HCT116 (cell line): ENCODE measurements around the gene DPYD. TPM values are rescaled to one million over a fixed set of nuclear protein-coding genes. Genes with fewer than 3 reads are reported as not detected.

Source experiments
- ATAC-seq: fragments of 200-7000 bp; cut with Tn5 transposase; 2 replicates; pipeline ENCODE4 v1.9.1; 2020; ENCODE audit warnings: mild to moderate bottlenecking, moderate library complexity
- BruUV-seq: library from RNA; stranded (reverse); fragments of 400-500 nt; replicated peaks from 2 replicates; lab custom pipeline; 2021; lab: Mats Ljungman, UMichigan
- CTCF ChIA-PET: fragments of 300-600 bp; sonication (Branson Sonifier 250); formaldehyde crosslinking; loops from one replicate; lab custom pipeline; 2021; ENCODE audit warnings: antibody characterized with exemption; lab: Charles Lee
- POLR2A ChIA-PET: fragments of 300-600, 350-600 bp; sonication (Branson Sonifier 250); formaldehyde crosslinking; loops from one replicate; lab custom pipeline; 2021; ENCODE audit warnings: antibody characterized with exemption; lab: Charles Lee
- RAD21 ChIA-PET, 2 experiments: fragments of 300-600 bp; sonication (Branson Sonifier 250); formaldehyde crosslinking; loops; one replicate each; lab custom pipeline; 2023; ENCODE audit warnings: low total read pairs in 2 of 2; ENCODE audit not compliant: uncharacterized antibody in 2 of 2, unreplicated experiment in 2 of 2, low non-redundant PET in 1 of 2; lab: Charles Lee
- DNase-seq: peaks from one replicate; pipeline ENCODE4 v3.0.0-alpha.2; 2010; ENCODE audit warnings: low read depth, low spot score
- H2AFZ ChIP-seq: fragments of 200-600 bp; shearing (Covaris generic), sonication (generic); 2 replicates; pipeline ENCODE4 v1.6.1; 2017; ENCODE audit warnings: low read depth, mixed run types, mixed read lengths, antibody characterized with exemption, low read length; ENCODE audit not compliant: poor library complexity, severe bottlenecking
- H3K27ac ChIP-seq: 2 replicates; pipeline ENCODE4 v1.5.1; 2012; ENCODE audit warnings: low read depth, low read length
- H3K27me3 ChIP-seq: fragments of 200-600 bp; sonication (generic); 2 replicates; pipeline ENCODE4 v1.6.1; 2016; ENCODE audit warnings: mixed run types, low read length, mixed read lengths; ENCODE audit not compliant: insufficient read depth
- H3K36me3 ChIP-seq, 2 experiments: fragments of 200-500 bp in 1 of 2; fragments of 200-600 bp in 1 of 2; sonication (Bioruptor generic) in 1 of 2; sonication (generic) in 1 of 2; 2 replicates each; pipeline versions ENCODE4 v1.5.1 to v1.6.1; 2014 to 2016; ENCODE audit warnings: low read length in 2 of 2, inconsistent platforms in 1 of 2, mixed read lengths in 1 of 2, mixed run types in 1 of 2; ENCODE audit not compliant: insufficient read depth in 2 of 2, control insufficient read depth in 1 of 2
- H3K4me1 ChIP-seq, 2 experiments: fragments of 200-600 bp in 1 of 2; sonication (generic) in 1 of 2; 2 replicates each; pipeline versions ENCODE4 v1.5.1 to v1.6.1; 2012 to 2017; ENCODE audit warnings: low read length in 2 of 2, inconsistent platforms in 1 of 2, mild to moderate bottlenecking in 1 of 2, mixed read lengths in 1 of 2, mixed run types in 1 of 2, moderate library complexity in 1 of 2; ENCODE audit not compliant: insufficient read depth in 2 of 2, control insufficient read depth in 1 of 2
- H3K4me2 ChIP-seq: fragments of 200-600 bp; sonication (generic); 2 replicates; pipeline ENCODE4 v1.6.1; 2017; ENCODE audit warnings: mixed run types, low read length, mixed read lengths
- H3K4me3 ChIP-seq, 2 experiments: fragments of 200-600 bp in 1 of 2; sonication (generic) in 1 of 2; replicated peaks in 1 of 2; 2 replicates each; pipeline ENCODE4 v1.5.1; 2011 to 2016; ENCODE audit warnings: low read length in 2 of 2, control low read depth in 1 of 2, low read depth in 1 of 2, mild to moderate bottlenecking in 1 of 2, mixed read lengths in 1 of 2, mixed run types in 1 of 2
- H3K79me2 ChIP-seq: fragments of 200-600 bp; sonication (generic); 2 replicates; pipeline ENCODE4 v1.6.1; 2017; ENCODE audit warnings: mild to moderate bottlenecking, mixed run types, low read length, moderate library complexity, mixed read lengths; ENCODE audit not compliant: insufficient read depth
- H3K9ac ChIP-seq: fragments of 200-600 bp; sonication (generic); 2 replicates; pipeline ENCODE4 v1.6.1; 2016; ENCODE audit warnings: low read length, mixed read lengths
- H3K9me2 ChIP-seq: fragments of 200-600 bp; sonication (generic), shearing (Covaris generic); 2 replicates; pipeline ENCODE4 v1.6.1; 2017; ENCODE audit warnings: mixed run types, mild to moderate bottlenecking, moderate library complexity; ENCODE audit not compliant: insufficient read depth
- H3K9me3 ChIP-seq, 2 experiments: fragments of 200-500 bp in 1 of 2; fragments of 200-600 bp in 1 of 2; sonication (Bioruptor generic) in 1 of 2; sonication (generic) in 1 of 2; 2 replicates each; pipeline ENCODE4 v1.6.1; 2014 to 2017; ENCODE audit warnings: low read length in 2 of 2, mixed read lengths in 2 of 2, inconsistent platforms in 1 of 2, low read depth in 1 of 2, mild to moderate bottlenecking in 1 of 2, mixed run types in 1 of 2, moderate library complexity in 1 of 2; ENCODE audit not compliant: control insufficient read depth in 1 of 2, insufficient read depth in 1 of 2
- H4K20me1 ChIP-seq: fragments of 200-600 bp; sonication (generic), shearing (Covaris generic); 2 replicates; pipeline ENCODE4 v1.6.1; 2017; ENCODE audit warnings: mixed run types, mild to moderate bottlenecking, moderate library complexity; ENCODE audit not compliant: insufficient read depth
- CBX3 ChIP-seq: IDR thresholded peaks from 2 replicates; pipeline ENCODE4 v1.6.1; 2012; ENCODE audit warnings: low read depth
- CEBPB ChIP-seq: IDR thresholded peaks from 2 replicates; pipeline ENCODE4 v1.6.1; 2012; ENCODE audit warnings: low read depth
- EGR1 ChIP-seq: IDR thresholded peaks from 2 replicates; pipeline ENCODE4 v1.6.1; 2012; ENCODE audit warnings: low read depth
- ELF1 ChIP-seq: IDR thresholded peaks from 2 replicates; pipeline ENCODE4 v1.6.1; 2012; ENCODE audit warnings: low read depth, borderline replicate concordance
- EZH2 ChIP-seq: fragments of 200-600 bp; sonication (generic); IDR thresholded peaks from 2 replicates; pipeline ENCODE4 v1.6.1; 2017; ENCODE audit warnings: antibody characterized with exemption, mixed run types
- EZH2phosphoT487 ChIP-seq: fragments of 200-600 bp; IDR thresholded peaks from 2 replicates; pipeline ENCODE4 v1.6.1; 2018; ENCODE audit warnings: antibody characterized with exemption, borderline replicate concordance
- MAX ChIP-seq: IDR thresholded peaks from 2 replicates; pipeline ENCODE4 v1.6.1; 2012
- RAD21 ChIP-seq: IDR thresholded peaks from 2 replicates; pipeline ENCODE4 v1.6.1; 2012; ENCODE audit warnings: low read depth, mild to moderate bottlenecking
- REST ChIP-seq: IDR thresholded peaks from 2 replicates; pipeline ENCODE4 v1.6.1; 2012; ENCODE audit warnings: low read depth
- SP1 ChIP-seq: IDR thresholded peaks from 2 replicates; pipeline ENCODE4 v1.6.1; 2012; ENCODE audit warnings: low read depth
- SRF ChIP-seq: IDR thresholded peaks from 2 replicates; pipeline ENCODE4 v1.6.1; 2012; ENCODE audit warnings: low read depth
- TCF7L2 ChIP-seq: IDR thresholded peaks from 2 replicates; pipeline ENCODE4 v1.7.0; 2011; ENCODE audit warnings: borderline replicate concordance, inconsistent platforms; ENCODE audit not compliant: insufficient read depth, insufficient read length; ENCODE audit errors: extremely low read depth
- ZBTB33 ChIP-seq: IDR thresholded peaks from 2 replicates; pipeline ENCODE4 v1.6.1; 2011; ENCODE audit warnings: mild to moderate bottlenecking, low read length, moderate library complexity; ENCODE audit not compliant: insufficient replicate concordance; ENCODE audit errors: extremely low read depth
- ZFX ChIP-seq: fragments of 450-650 bp; IDR thresholded peaks from 2 replicates; pipeline ENCODE4 v1.6.1; 2017
- ZNF274 ChIP-seq: fragments of 200-500 bp; sonication (Bioruptor generic); IDR thresholded peaks from 2 replicates; pipeline ENCODE4 v1.6.1; 2014; ENCODE audit warnings: mild to moderate bottlenecking, low read depth, low read length, inconsistent platforms
- intact Hi-C: fragments of 100-400 bp; cut with micrococcal nuclease; formaldehyde crosslinking; loops from 2 replicates; pipeline ENCODE4 v1.10.0; 2022
- total RNA-seq: library from RNA; stranded (reverse); gene quantifications from one replicate; pipeline ENCODE4 v1.2.1, GENCODE V29; 2021; ENCODE audit not compliant: unreplicated experiment

Gene DPYD
- total RNA-seq, 1 experiment from 2014 or later, result 1.7 TPM

GRCh38 chr1:97581614-97582051, 339.2 kb downstream of the DPYD start:
- no peaks in the 10 kb centered on the region for H3K27me3 ChIP-seq
- POLR2A ChIA-PET, result no interaction called here

More at GRCh38 chr1:97581614-97582051, 339.2 kb downstream of the DPYD start:
- no peak overlapping the region for H3K9ac ChIP-seq
- peak overlapping the region; percentile 38 for H2AFZ ChIP-seq
- ChIA-PET RAD21 (no interaction called here), CTCF (no interaction called here)
- no peak for TF ChIP-seq CEBPB
- TF ChIP-seq EZH2, result no peak
- no peak for TF ChIP-seq MAX
- TF ChIP-seq ZFX, result no peak
- no peak for TF ChIP-seq SRF
- TF ChIP-seq REST, result no peak
- no peak for TF ChIP-seq CBX3
- no peak for TF ChIP-seq SP1
- no peak for TF ChIP-seq ZBTB33
- no peak for TF ChIP-seq EGR1
- no peak for TF ChIP-seq RAD21
- TF ChIP-seq EZH2phosphoT487, result no peak
- TF ChIP-seq ELF1, result no peak
- TF ChIP-seq ZNF274, result no peak
- TF ChIP-seq TCF7L2, result no peak
- H3K4me1 ChIP-seq, result peaks cover 0 to 11% of the 10 kb centered on the region in 2 experiments; a peak in 1 of 4 replicates
- ATAC-seq, result peak; percentile 52; the same call in 1 of the 2 replicates
- H3K27ac ChIP-seq, result no peak overlapping the region
- intact Hi-C loops, result no loop called here
- H3K9me3 ChIP-seq, result no peaks in the 10 kb centered on the region
- BruUV-seq, result no TSS peak
- DNase-seq, result no peak
- H3K36me3 ChIP-seq, result no peaks in the 10 kb centered on the region
- no peaks in the 10 kb centered on the region for H3K79me2 ChIP-seq
- H4K20me1 ChIP-seq, result no peaks in the 10 kb centered on the region
- no peak overlapping the region for H3K4me3 ChIP-seq
- H3K4me2 ChIP-seq, result peak overlapping the region; percentile 22
- no peaks in the 10 kb centered on the region for H3K9me2 ChIP-seq
